PC-9 (cell line): ENCODE measurements around the gene ARHGDIB. TPM values are rescaled to one million over a fixed set of nuclear protein-coding genes. Genes with fewer than 3 reads are reported as not detected.

ENCODE experiments used
- BruUV-seq: library from RNA; stranded (reverse); fragments of 400-500 nt; replicated peaks from 2 replicates; lab custom pipeline; 2021; lab: Mats Ljungman, UMichigan
- CTCF ChIA-PET: fragments of 300-600 bp; sonication (Branson Sonifier 250); formaldehyde crosslinking; loops from one replicate; lab custom pipeline; 2022; ENCODE audit warnings: antibody characterized with exemption; lab: Charles Lee
- POLR2A ChIA-PET: fragments of 300-600 bp; sonication (Branson Sonifier 250); formaldehyde crosslinking; loops from one replicate; lab custom pipeline; 2022; ENCODE audit warnings: antibody characterized with exemption; ENCODE audit not compliant: unreplicated experiment; lab: Charles Lee
- DNase-seq, 2 experiments: peaks; one replicate each; pipeline versions ENCODE4 v3.0.0 to v3.0.0-alpha.2; 2015 to 2022; ENCODE audit warnings: mixed read lengths in 1 of 2
- H2AFZ ChIP-seq: fragments of 200-600 bp; sonication (generic); 2 replicates; pipeline ENCODE4 v1.8.1; 2017; ENCODE audit warnings: antibody characterized with exemption
- H3F3A ChIP-seq: fragments of 200-600 bp; sonication (generic); 2 replicates; pipeline ENCODE4 v1.8.1; 2017; ENCODE audit warnings: antibody characterized with exemption, mild to moderate bottlenecking, low read depth; ENCODE audit not compliant: insufficient read depth
- H3K27ac ChIP-seq: fragments of 200-600 bp; sonication (generic); 2 replicates; pipeline ENCODE4 v1.6.1; 2016; ENCODE audit warnings: mixed run types
- H3K27me3 ChIP-seq: fragments of 200-600 bp; sonication (generic); 2 replicates; pipeline ENCODE4 v1.6.1; 2016; ENCODE audit warnings: low read depth, mixed run types; ENCODE audit not compliant: insufficient read depth
- H3K36me3 ChIP-seq: fragments of 200-600 bp; sonication (generic); 2 replicates; pipeline ENCODE4 v1.6.1; 2016; ENCODE audit warnings: low read depth, mixed run types
- H3K4me1 ChIP-seq: fragments of 200-600 bp; sonication (generic); replicated peaks from 2 replicates; pipeline ENCODE4 v1.6.1; 2016; ENCODE audit warnings: mixed run types; ENCODE audit not compliant: insufficient read depth
- H3K4me2 ChIP-seq: fragments of 200-600 bp; sonication (generic); 2 replicates; pipeline ENCODE4 v1.6.1; 2017; ENCODE audit warnings: mixed run types
- H3K4me3 ChIP-seq: fragments of 200-600 bp; sonication (generic); 2 replicates; pipeline ENCODE4 v1.6.1; 2016; ENCODE audit warnings: mixed run types
- H3K79me2 ChIP-seq: fragments of 200-600 bp; sonication (generic); 2 replicates; pipeline ENCODE4 v1.6.1; 2017; ENCODE audit warnings: low read depth, mixed run types
- H3K9me2 ChIP-seq: fragments of 200-600 bp; sonication (generic); 2 replicates; pipeline ENCODE4 v1.8.1; 2017; ENCODE audit warnings: mild to moderate bottlenecking; ENCODE audit not compliant: insufficient read depth
- H3K9me3 ChIP-seq: fragments of 200-600 bp; sonication (generic); 2 replicates; pipeline ENCODE4 v1.8.1; 2016; ENCODE audit warnings: low read depth; ENCODE audit not compliant: insufficient read depth
- H4K20me1 ChIP-seq: fragments of 200-600 bp; sonication (generic); 2 replicates; pipeline ENCODE4 v1.8.1; 2017; ENCODE audit not compliant: insufficient read depth
- CTCF ChIP-seq: fragments of 200-600 bp; sonication (generic); conservative IDR thresholded peaks from 2 replicates; pipeline ENCODE4 v1.6.1; 2017; ENCODE audit warnings: mixed run types, antibody characterized with exemption, mild to moderate bottlenecking, moderate library complexity
- EZH2 ChIP-seq: fragments of 200-600 bp; sonication (generic); IDR thresholded peaks from 2 replicates; pipeline ENCODE4 v1.8.0; 2017; ENCODE audit warnings: antibody characterized with exemption, low read depth
- intact Hi-C: fragments of 100-400 bp; cut with micrococcal nuclease; formaldehyde crosslinking; loops from one replicate; pipeline ENCODE4 v1.10.0; 2022; ENCODE audit not compliant: unreplicated experiment
- total RNA-seq: library from RNA; stranded (reverse); gene quantifications from 2 replicates; pipeline ENCODE4 v1.2.3, GENCODE V29; 2021

Gene ARHGDIB
- total RNA-seq, 1 experiment from 2014 or later: 470 TPM

DNA sequence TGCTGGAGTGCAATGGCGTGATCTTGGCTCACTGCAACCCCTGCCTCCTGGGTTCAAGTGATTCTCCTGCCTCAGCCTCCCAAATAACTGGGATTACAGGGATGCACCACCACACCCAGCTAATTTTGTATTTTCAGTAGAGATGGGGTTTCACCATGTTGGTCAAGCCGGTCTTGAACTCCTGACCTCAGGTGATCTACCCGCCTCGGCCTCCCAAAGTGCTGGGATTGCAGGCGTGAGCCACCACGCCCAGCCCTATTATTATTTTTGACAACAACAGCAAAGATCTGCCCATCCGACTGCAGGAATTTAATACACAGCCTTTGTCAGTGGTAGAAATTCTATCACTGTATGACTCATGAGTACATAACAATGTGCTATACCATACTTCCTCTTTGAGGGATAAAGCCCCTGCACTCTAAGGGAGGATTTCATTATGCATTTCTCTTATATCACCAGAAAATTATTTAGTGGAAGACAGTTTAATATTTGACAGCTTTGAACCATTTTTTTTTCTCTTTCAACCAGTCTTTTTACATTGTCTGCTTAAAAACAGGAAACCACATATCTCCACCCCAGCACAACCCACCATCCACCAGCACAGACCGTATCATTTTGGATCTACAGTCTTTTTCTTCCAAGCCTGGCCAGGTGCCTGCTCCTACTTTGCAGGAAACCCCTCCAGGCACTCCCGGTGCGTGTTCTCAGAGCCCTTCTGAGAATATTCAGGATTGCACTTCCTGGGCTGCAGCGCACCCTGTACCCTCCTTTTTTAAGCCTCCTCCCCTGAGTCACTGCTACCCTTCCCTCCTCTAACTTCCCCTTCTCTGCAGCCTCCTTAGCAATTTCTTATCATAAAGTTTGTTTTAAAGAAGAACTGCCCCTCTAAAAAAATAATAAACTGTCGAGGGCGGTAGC, 594 bp downstream of the ARHGDIB start:
- CTCF ChIA-PET: no interaction called here
- TSS peak; percentile 40 for BruUV-seq
- peak overlapping the region; percentile 54 for H3K4me3 ChIP-seq
- no peaks in the 10 kb centered on the region for H3K27me3 ChIP-seq
- H2AFZ ChIP-seq: peak overlapping the region; percentile 71
- H3K79me2 ChIP-seq: peaks cover 47% of the 10 kb centered on the region
- DNase-seq: peak; percentile 84 to 85
- peak overlapping the region; percentile 81 for H3K4me2 ChIP-seq
- H3K36me3 ChIP-seq: 0 out of 2 replicates have a peak, but pooled peaks cover 5% of the 10 kb centered on the region
- H3F3A ChIP-seq: peaks cover 29% of the 10 kb centered on the region
- H3K4me1 ChIP-seq: peaks cover 53% of the 10 kb centered on the region
- no peaks in the 10 kb centered on the region for H3K9me2 ChIP-seq
- POLR2A ChIA-PET: interaction anchor here (0.6 kb wide), 1 partner anchor 29 kb away, joined by 3 read pairs; no protein-coding TSS in a partner anchor
- peak overlapping the region; percentile 83 for H3K27ac ChIP-seq
- no peaks in the 10 kb centered on the region for H4K20me1 ChIP-seq
- H3K9me3 ChIP-seq: no peaks in the 10 kb centered on the region
- TF ChIP-seq EZH2 (no peak), CTCF (no peak)
- intact Hi-C loops: loop anchor here (1.0 to 2.0 kb wide), 4 partner anchors 9 to 186 kb away; a partner anchor contains a TSS

DNA sequence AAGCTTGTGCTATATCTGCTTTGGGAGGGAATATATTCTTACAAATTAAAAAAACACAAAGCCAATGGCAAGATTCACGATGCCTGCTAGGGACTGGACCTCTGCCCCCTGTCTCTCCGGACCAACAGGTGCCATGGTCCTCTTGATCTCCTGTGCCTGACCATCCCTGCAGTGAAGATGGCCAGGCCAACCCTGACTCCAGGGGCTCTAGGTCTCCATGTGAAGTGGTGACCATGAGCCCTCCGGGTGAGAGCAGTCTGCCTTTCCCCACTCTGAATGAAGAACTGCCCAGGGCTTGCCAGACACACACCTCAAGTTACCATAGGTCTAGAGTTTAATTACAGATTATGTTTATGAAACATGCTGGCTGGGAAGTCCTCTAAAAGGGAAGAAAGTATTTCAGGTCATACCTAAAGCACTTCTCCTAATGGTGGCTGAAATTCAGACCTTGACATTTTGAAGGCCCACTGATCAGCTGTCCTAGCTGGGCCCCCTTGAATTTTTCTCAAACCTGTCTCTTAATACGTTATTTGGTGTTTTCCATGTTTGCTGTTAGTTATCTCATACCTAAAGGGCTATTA, 1.4 kb downstream of the ARHGDIB start:
- ChIA-PET POLR2A (no interaction called here), CTCF (interaction anchor here (0.7 kb wide), 1 partner anchor 286 kb away, joined by 3 read pairs; no protein-coding TSS in a partner anchor)
- DNase-seq: no peak

More for the DNA sequence above, 1.4 kb downstream of the ARHGDIB start:
- Histone ChIP-seq H3K4me1 (peaks cover 55% of the 10 kb centered on the region), H3K4me2 (peak overlapping the region; percentile 81), H4K20me1 (no peaks in the 10 kb centered on the region), H3K4me3 (peak overlapping the region; percentile 54; the same call in 1 of the 2 replicates), H3K9me3 (no peaks in the 10 kb centered on the region), H2AFZ (no peak overlapping the region), H3K27ac (peak overlapping the region; percentile 83), H3K9me2 (no peaks in the 10 kb centered on the region), H3F3A (peaks cover 29% of the 10 kb centered on the region), H3K36me3 (0 out of 2 replicates have a peak, but pooled peaks cover 5% of the 10 kb centered on the region), H3K79me2 (peaks cover 47% of the 10 kb centered on the region), H3K27me3 (no peaks in the 10 kb centered on the region)
- no TSS peak for BruUV-seq
- intact Hi-C loops: loop anchor here (2.0 kb wide), 2 partner anchors 35 to 185 kb away; a partner anchor contains a TSS
- TF ChIP-seq EZH2 (no peak), CTCF (no peak)
